IPS-18a (cell line): ENCODE measurements around the gene ABCB10.
"Not testable (repeated sequence)": the region's sequence is repeated elsewhere in the genome, so short reads cannot be mapped to it uniquely, and the experiment has no call there.

Experiments
- H3K27ac ChIP-seq: one replicate; pipeline ENCODE4 v1.5.1; 2013; ENCODE audit warnings: low read length
- H3K27me3 ChIP-seq: one replicate; pipeline ENCODE4 v1.6.1; 2013; ENCODE audit warnings: mild to moderate bottlenecking, low read length; ENCODE audit not compliant: control insufficient read depth, insufficient read depth
- H3K36me3 ChIP-seq: one replicate; pipeline ENCODE4 v1.6.1; 2013; ENCODE audit warnings: low read depth, low read length; ENCODE audit not compliant: control insufficient read depth
- H3K4me1 ChIP-seq: one replicate; pipeline ENCODE4 v1.6.1; 2013; ENCODE audit warnings: low read depth, low read length; ENCODE audit not compliant: control insufficient read depth
- H3K4me3 ChIP-seq: one replicate; pipeline ENCODE4 v1.5.1; 2013; ENCODE audit warnings: low read length
- H3K9ac ChIP-seq: one replicate; pipeline ENCODE4 v1.6.1; 2013; ENCODE audit warnings: mild to moderate bottlenecking, low read length, moderate library complexity
- H3K9me3 ChIP-seq: one replicate; pipeline ENCODE4 v1.6.1; 2013; ENCODE audit warnings: low read depth, low read length; ENCODE audit not compliant: control insufficient read depth

Gene ABCB10

GRCh38 chr1:229558460-229559335 is at the start of gene ABCB10:
TSS of gene ABCB10 (minus strand) at chr1:229558707. CDS start at chr1:229558652, 55 bp downstream.
- Histone ChIP-seq H3K27ac (no peak within 1 kb of the TSS), H3K27me3 (peaks cover 10% of the 10 kb centered on the region)

GRCh38 chr1:229607370-229607769 is 48.9 kb upstream of the ABCB10 start:
- H3K9me3 ChIP-seq: no peaks in the 10 kb centered on the region
- no peak overlapping the region for H3K9ac ChIP-seq
- peaks cover 13% of the 10 kb centered on the region for H3K4me1 ChIP-seq
- peaks cover 43% of the 10 kb centered on the region for H3K36me3 ChIP-seq
- no peaks in the 10 kb centered on the region for H3K27me3 ChIP-seq
- no peak overlapping the region for H3K27ac ChIP-seq
- no peak overlapping the region for H3K4me3 ChIP-seq

More at GRCh38 chr1:229558460-229559335, at the start of gene ABCB10:
- Histone ChIP-seq H3K36me3 (no peaks in the 10 kb centered on the region), H3K9ac (peak within 1 kb of the TSS; percentile 25), H3K4me3 (peak within 1 kb of the TSS; percentile 83), H3K4me1 (peaks cover 5% of the 10 kb centered on the region), H3K9me3 (no peaks in the 10 kb centered on the region)

GRCh38 chr1:229603371-229604005 is 45.0 kb upstream of the ABCB10 start:
- H3K27ac ChIP-seq: no peak overlapping the region
- no peak overlapping the region for H3K4me3 ChIP-seq
- peaks cover 35% of the 10 kb centered on the region for H3K36me3 ChIP-seq
- H3K27me3 ChIP-seq: no peaks in the 10 kb centered on the region
- H3K9ac ChIP-seq: no peak overlapping the region
- no peaks in the 10 kb centered on the region for H3K9me3 ChIP-seq
- H3K4me1 ChIP-seq: peaks cover 19% of the 10 kb centered on the region

GRCh38 chr1:229600229-229600628 is 41.7 kb upstream of the ABCB10 start:
- Histone ChIP-seq H3K27me3 (no peaks in the 10 kb centered on the region), H3K36me3 (peaks cover 31% of the 10 kb centered on the region), H3K9me3 (no peaks in the 10 kb centered on the region)

GRCh38 chr1:229599218-229599954 is 40.9 kb upstream of the ABCB10 start:
- Histone ChIP-seq H3K4me3 (no peak overlapping the region), H3K9me3 (no peaks in the 10 kb centered on the region), H3K36me3 (peaks cover 31% of the 10 kb centered on the region), H3K9ac (no peak overlapping the region), H3K27me3 (no peaks in the 10 kb centered on the region), H3K4me1 (peaks cover 6% of the 10 kb centered on the region), H3K27ac (no peak overlapping the region)

More at GRCh38 chr1:229600229-229600628, 41.7 kb upstream of the ABCB10 start:
- Histone ChIP-seq H3K4me1 (peaks cover 6% of the 10 kb centered on the region), H3K27ac (no peak overlapping the region), H3K4me3 (no peak overlapping the region), H3K9ac (no peak overlapping the region)

DNA sequence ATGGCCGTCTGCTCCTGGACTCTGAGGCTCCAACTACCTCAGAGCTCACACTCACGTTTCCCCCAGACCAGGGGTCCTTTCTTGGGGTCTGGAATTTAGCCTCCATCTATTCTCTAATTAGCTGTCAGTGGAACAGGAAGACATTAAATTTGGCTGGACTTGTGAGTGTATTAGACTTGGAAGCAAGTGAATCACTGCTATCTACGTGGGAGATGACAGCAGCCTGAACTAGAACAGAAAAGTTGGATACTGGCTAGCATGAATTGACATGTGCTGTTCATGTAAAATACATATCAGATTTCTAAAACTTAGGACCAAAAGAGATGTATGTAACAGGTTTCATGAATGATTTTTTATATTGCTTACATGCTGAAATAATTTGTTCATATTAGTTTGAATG is 39.4 kb upstream of the ABCB10 start:
- H3K4me1 ChIP-seq: peaks cover 6% of the 10 kb centered on the region
- H3K27ac ChIP-seq: no peak overlapping the region
- H3K9me3 ChIP-seq: no peaks in the 10 kb centered on the region
- no peak overlapping the region for H3K9ac ChIP-seq
- no peaks in the 10 kb centered on the region for H3K27me3 ChIP-seq
- H3K4me3 ChIP-seq: no peak overlapping the region
- peaks cover 37% of the 10 kb centered on the region for H3K36me3 ChIP-seq

GRCh38 chr1:229596925-229597699 is 38.6 kb upstream of the ABCB10 start:
- Histone ChIP-seq H3K9ac (no peak overlapping the region), H3K27me3 (no peaks in the 10 kb centered on the region), H3K9me3 (no peaks in the 10 kb centered on the region), H3K27ac (no peak overlapping the region), H3K36me3 (peaks cover 32% of the 10 kb centered on the region), H3K4me1 (peaks cover 6% of the 10 kb centered on the region), H3K4me3 (no peak overlapping the region)

- H3K27ac ChIP-seq, H3K4me1 ChIP-seq, H3K4me3 ChIP-seq, H3K27me3 ChIP-seq, H3K9ac ChIP-seq, H3K9me3 ChIP-seq: not testable (repeated sequence)
- peaks cover 20% of the 10 kb centered on the region for H3K36me3 ChIP-seq
Measured at GRCh38 chr1:229595876-229596275, 37.4 kb upstream of the ABCB10 start.

DNA sequence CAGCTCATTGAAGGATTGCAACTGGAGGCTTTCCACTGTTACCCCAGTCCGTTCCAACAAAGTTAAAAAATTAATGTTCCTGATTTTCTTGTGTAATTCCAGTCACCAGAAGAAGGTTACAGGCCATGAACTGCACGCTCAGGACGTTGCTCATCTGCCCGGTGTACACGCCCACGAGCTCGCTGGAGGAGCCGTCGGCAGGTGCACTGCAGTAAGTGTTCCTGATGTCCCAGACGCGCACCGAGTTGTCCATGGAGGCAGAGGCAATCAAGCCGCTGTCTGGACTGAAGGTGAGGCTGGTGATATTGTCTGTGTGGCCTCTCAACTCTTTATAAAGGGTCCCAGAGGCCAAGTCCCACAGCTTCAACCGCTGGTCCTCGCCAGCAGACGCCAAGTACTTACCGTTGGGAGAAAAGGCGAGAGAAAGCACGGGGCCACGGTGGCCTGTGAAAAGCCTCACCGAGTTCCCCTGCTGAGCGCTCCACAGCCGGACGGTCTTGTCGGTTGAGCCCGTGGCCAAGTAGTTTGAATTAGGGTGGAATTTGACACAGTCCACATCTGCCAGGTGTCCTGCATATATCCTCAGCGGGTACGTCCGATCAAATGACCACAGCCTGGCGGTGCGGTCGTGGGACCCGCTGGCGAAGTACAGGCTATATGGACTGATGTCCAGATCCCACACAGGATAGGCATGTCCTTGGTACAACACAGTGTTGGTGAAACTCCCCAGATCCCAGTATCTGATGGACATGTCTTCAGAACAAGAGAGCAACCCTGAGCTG is 35.9 kb upstream of the ABCB10 start:
- Histone ChIP-seq H3K27ac (no peak overlapping the region), H3K9ac (no peak overlapping the region), H3K36me3 (peaks cover 15% of the 10 kb centered on the region), H3K4me1 (no peaks in the 10 kb centered on the region), H3K9me3 (no peaks in the 10 kb centered on the region), H3K4me3 (no peak overlapping the region), H3K27me3 (no peaks in the 10 kb centered on the region)

GRCh38 chr1:229593800-229594199 is 35.3 kb upstream of the ABCB10 start:
- no peaks in the 10 kb centered on the region for H3K9me3 ChIP-seq
- peaks cover 15% of the 10 kb centered on the region for H3K36me3 ChIP-seq
- H3K9ac ChIP-seq: no peak overlapping the region
- no peak overlapping the region for H3K27ac ChIP-seq
- no peaks in the 10 kb centered on the region for H3K4me1 ChIP-seq
- no peak overlapping the region for H3K4me3 ChIP-seq
- no peaks in the 10 kb centered on the region for H3K27me3 ChIP-seq
